Lower lobe of right lung (tissue), 2 donors: Measurements from ENCODE around the gene POLR3A. TPM values are rescaled to one million over a fixed set of nuclear protein-coding genes. Genes with fewer than 3 reads are reported as not detected.

Experiments used
- ATAC-seq, 2 donors: fragments of 200-7000 bp; cut with Tn5 transposase; one replicate each; pipeline ENCODE4 v1.9.1; 2020 to 2022; ENCODE audit warnings: mild to moderate bottlenecking in 2 of 2, moderate library complexity in 2 of 2
- DNase-seq: peaks from one replicate; pipeline ENCODE4 v3.0.0-alpha.2; 2020
- H3K27ac ChIP-seq: fragments of 200-600 bp; one replicate; pipeline ENCODE4 v1.8.0; 2022
- H3K27me3 ChIP-seq: fragments of 200-600 bp; one replicate; pipeline ENCODE4 v1.8.0; 2022; ENCODE audit warnings: low read depth
- H3K36me3 ChIP-seq: fragments of 200-600 bp; one replicate; pipeline ENCODE4 v1.8.0; 2022; ENCODE audit warnings: mild to moderate bottlenecking
- H3K4me1 ChIP-seq: fragments of 200-600 bp; one replicate; pipeline ENCODE4 v1.8.0; 2022
- H3K4me3 ChIP-seq: fragments of 200-600 bp; one replicate; pipeline ENCODE4 v1.8.0; 2022; ENCODE audit warnings: mild to moderate bottlenecking
- H3K9me3 ChIP-seq: fragments of 200-600 bp; one replicate; pipeline ENCODE4 v1.8.0; 2022
- intact Hi-C: fragments of 100-400 bp; cut with DNase I; formaldehyde crosslinking; loops from one replicate; pipeline ENCODE4 v1.11.0; 2022
- total RNA-seq: library from RNA; stranded (reverse); fragmentation: NEBNext Ultra II Directional; extraction: Animal tissue kit (Norgen Biotek cat#: 25700); gene quantifications from one replicate; pipeline ENCODE4 v1.2.1, GENCODE V29; 2021
- TF ChIP-seq, protein P1 (sequence below): fragments of 200-600 bp; IDR thresholded peaks from one replicate; pipeline ENCODE4 v1.8.0; 2022; ENCODE audit warnings: antibody characterized with exemption, mild to moderate bottlenecking
- donor health status: DM: no; HTN: yes; CAD: no; lungs with severe emphysema.

Gene POLR3A
- total RNA-seq, 1 donor from 2014 or later = 11.2 TPM

- Histone ChIP-seq H3K27ac (no peak overlapping the region), H3K9me3 (peaks cover 19% of the 10 kb centered on the region), H3K4me3 (no peak overlapping the region), H3K27me3 (no peaks in the 10 kb centered on the region), H3K4me1 (no peaks in the 10 kb centered on the region), H3K36me3 (no peaks in the 10 kb centered on the region)
- TF ChIP-seq, protein P1, sequence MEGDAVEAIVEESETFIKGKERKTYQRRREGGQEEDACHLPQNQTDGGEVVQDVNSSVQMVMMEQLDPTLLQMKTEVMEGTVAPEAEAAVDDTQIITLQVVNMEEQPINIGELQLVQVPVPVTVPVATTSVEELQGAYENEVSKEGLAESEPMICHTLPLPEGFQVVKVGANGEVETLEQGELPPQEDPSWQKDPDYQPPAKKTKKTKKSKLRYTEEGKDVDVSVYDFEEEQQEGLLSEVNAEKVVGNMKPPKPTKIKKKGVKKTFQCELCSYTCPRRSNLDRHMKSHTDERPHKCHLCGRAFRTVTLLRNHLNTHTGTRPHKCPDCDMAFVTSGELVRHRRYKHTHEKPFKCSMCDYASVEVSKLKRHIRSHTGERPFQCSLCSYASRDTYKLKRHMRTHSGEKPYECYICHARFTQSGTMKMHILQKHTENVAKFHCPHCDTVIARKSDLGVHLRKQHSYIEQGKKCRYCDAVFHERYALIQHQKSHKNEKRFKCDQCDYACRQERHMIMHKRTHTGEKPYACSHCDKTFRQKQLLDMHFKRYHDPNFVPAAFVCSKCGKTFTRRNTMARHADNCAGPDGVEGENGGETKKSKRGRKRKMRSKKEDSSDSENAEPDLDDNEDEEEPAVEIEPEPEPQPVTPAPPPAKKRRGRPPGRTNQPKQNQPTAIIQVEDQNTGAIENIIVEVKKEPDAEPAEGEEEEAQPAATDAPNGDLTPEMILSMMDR = no peak
- intact Hi-C loops = no loop called here
- no peak for DNase-seq
- ATAC-seq = no peak
These were observed 74.2 kb downstream of the POLR3A start for GRCh38 chr10:77955136-77955535.

- intact Hi-C loops = no loop called here
- Histone ChIP-seq H3K27ac (no peak overlapping the region), H3K4me3 (no peak overlapping the region), H3K36me3 (no peaks in the 10 kb centered on the region), H3K27me3 (no peaks in the 10 kb centered on the region), H3K4me1 (no peaks in the 10 kb centered on the region), H3K9me3 (peaks cover 19% of the 10 kb centered on the region)
- TF ChIP-seq, protein P1 = no peak
- DNase-seq (no peak), ATAC-seq (no peak)
These were observed 80.1 kb downstream of the POLR3A start for GRCh38 chr10:77949167-77949566.

GRCh38 chr10:77946084-77946483 lies 83.2 kb downstream of the POLR3A start:
- TF ChIP-seq, protein P1 = no peak
- H3K9me3 ChIP-seq = peaks cover 5% of the 10 kb centered on the region
- intact Hi-C loops = no loop called here
- DNase-seq (no peak), ATAC-seq (no peak)
- H3K4me3 ChIP-seq = no peak overlapping the region
- H3K27me3 ChIP-seq = no peaks in the 10 kb centered on the region
- no peaks in the 10 kb centered on the region for H3K36me3 ChIP-seq
- H3K4me1 ChIP-seq = no peaks in the 10 kb centered on the region
- no peak overlapping the region for H3K27ac ChIP-seq

- intact Hi-C loops = no loop called here
These were observed 84.8 kb downstream of the POLR3A start for GRCh38 chr10:77944519-77944918.

GRCh38 chr10:77943121-77943901 lies 86.0 kb downstream of the POLR3A start:
- TF ChIP-seq, protein P1 = no peak
- DNase-seq = no peak
- no peaks in the 10 kb centered on the region for H3K4me1 ChIP-seq
- intact Hi-C loops = no loop called here
- no peaks in the 10 kb centered on the region for H3K27me3 ChIP-seq
- peak in 1 of 2 donors; percentile 40 for ATAC-seq
- H3K27ac ChIP-seq = no peak overlapping the region
- H3K9me3 ChIP-seq = no peaks in the 10 kb centered on the region
- H3K4me3 ChIP-seq = no peak overlapping the region
- no peaks in the 10 kb centered on the region for H3K36me3 ChIP-seq

More at GRCh38 chr10:77944519-77944918, 84.8 kb downstream of the POLR3A start:
- no peaks in the 10 kb centered on the region for H3K9me3 ChIP-seq
- H3K36me3 ChIP-seq = no peaks in the 10 kb centered on the region
- no peaks in the 10 kb centered on the region for H3K4me1 ChIP-seq
- ATAC-seq (no peak), DNase-seq (no peak)
- no peak overlapping the region for H3K4me3 ChIP-seq
- H3K27me3 ChIP-seq = no peaks in the 10 kb centered on the region
- H3K27ac ChIP-seq = no peak overlapping the region
- TF ChIP-seq, protein P1 = no peak
